DMS53 treated with DMSO at 0.1 percent for 48 hours (cell line): ENCODE results near the gene PTGIS.

Experiments
- DNase-seq: peaks from one replicate; lab custom pipeline; 2025; ENCODE audit not compliant: unreplicated experiment; lab: John Stamatoyannopoulos, UW

The PTGIS gene

GRCh38 chr20:49532285-49532946 is 35.5 kb downstream of the PTGIS start:
- no peak for DNase-seq

- DNase-seq: no peak
Observed at GRCh38 chr20:49529470-49529869, 38.5 kb downstream of the PTGIS start.

GRCh38 chr20:49526568-49526967 is 41.4 kb downstream of the PTGIS start:
- no peak for DNase-seq

GRCh38 chr20:49526056-49526455 is 41.9 kb downstream of the PTGIS start:
- DNase-seq: no peak

- no peak for DNase-seq
Observed at GRCh38 chr20:49523767-49524360, 44.1 kb downstream of the PTGIS start.

GRCh38 chr20:49521356-49521755 is 46.6 kb downstream of the PTGIS start:
- no peak for DNase-seq

GRCh38 chr20:49519777-49520359 is 48.1 kb downstream of the PTGIS start:
- no peak for DNase-seq

GRCh38 chr20:49519212-49519712 is 48.7 kb downstream of the PTGIS start:
- DNase-seq: no peak

- DNase-seq: no peak
Observed at GRCh38 chr20:49518576-49518975, 49.4 kb downstream of the PTGIS start.

- no peak for DNase-seq
Observed at GRCh38 chr20:49517805-49518100, 50.2 kb downstream of the PTGIS start.

GRCh38 chr20:49516916-49517804 is 50.8 kb downstream of the PTGIS start:
- DNase-seq: no peak

GRCh38 chr20:49515586-49515985 is 52.4 kb downstream of the PTGIS start:
- DNase-seq: no peak

- no peak for DNase-seq
Observed at GRCh38 chr20:49513517-49513916, 54.4 kb downstream of the PTGIS start.

- DNase-seq: no peak
Observed at GRCh38 chr20:49513009-49513408, 54.9 kb downstream of the PTGIS start.

- no peak for DNase-seq
Observed at GRCh38 chr20:49511788-49512525, 56.0 kb downstream of the PTGIS start.

- no peak for DNase-seq
Observed at GRCh38 chr20:49510562-49511122, 57.3 kb downstream of the PTGIS start.

GRCh38 chr20:49508435-49509199 is 59.3 kb downstream of the PTGIS start:
- peak; percentile 25 for DNase-seq

GRCh38 chr20:49507741-49508434 is 60.0 kb downstream of the PTGIS start:
- DNase-seq: no peak

GRCh38 chr20:49505518-49505917 is 62.4 kb downstream of the PTGIS start:
- DNase-seq: peak; percentile 14
